ENCODE measurements around the gene GRPR.

- TF ChIP-seq CTCF (conservative IDR thresholded peaks at IDR 0.05 in 1 of 2, IDR thresholded peaks at IDR 0.05 in 1 of 2; ENCODE audit: extremely low read depth in 1 of 2, insufficient read depth in 1 of 2, low read depth in 1 of 2, low read length in 2 of 2) (no peak), EZH2 (IDR thresholded peaks at IDR 0.05; ENCODE audit: borderline replicate concordance, low read length) (no peak)
These were observed 48.3 kb upstream of the GRPR start for GRCh38 chrX:16075087-16075486.

Measured in mammary epithelial cell (primary cell).